GM12878 (cell line): Measurements from ENCODE around the gene RGL1. TPM values are rescaled to one million over a fixed set of nuclear protein-coding genes. Genes with fewer than 3 reads are reported as not detected.
A peak's percentile ranks its signal among the peaks of the same experiment; 100 is the strongest.

ENCODE experiments used
- BMI1 ChIP-seq: fragments of 450-650 bp; IDR thresholded peaks from 2 replicates; pipeline ENCODE4 v1.6.1; 2016; ENCODE audit warnings: mild to moderate bottlenecking, moderate library complexity, borderline replicate concordance
- BRCA1 ChIP-seq: IDR thresholded peaks from 2 replicates; pipeline ENCODE4 v1.6.1; 2011; ENCODE audit warnings: low read depth, low read length, improper control_type of control experiment
- CBX5 ChIP-seq: sonication (generic); IDR thresholded peaks from 2 replicates; pipeline ENCODE4 v1.6.1; 2016; ENCODE audit warnings: low read depth, moderate library complexity, mild to moderate bottlenecking, inconsistent platforms
- CEBPB ChIP-seq, 2 experiments: fragments of 150-350 bp in 1 of 2; IDR thresholded peaks; 2 replicates each; pipeline ENCODE4 v1.6.1; 2012 to 2014; ENCODE audit warnings: low read depth in 2 of 2, low read length in 2 of 2, borderline replicate concordance in 1 of 2, inconsistent platforms in 1 of 2
- CHD1 ChIP-seq: IDR thresholded peaks from 2 replicates; pipeline ENCODE4 v1.6.1; 2012; ENCODE audit warnings: low read depth, low read length, improper control_type of control experiment
- CREM ChIP-seq: IDR thresholded peaks from 2 replicates; pipeline ENCODE4 v1.6.1; 2014; ENCODE audit warnings: antibody characterized with exemption, low read depth
- DPF2 ChIP-seq: fragments of 450-650 bp; IDR thresholded peaks from 2 replicates; pipeline ENCODE4 v1.6.1; 2017; ENCODE audit warnings: mild to moderate bottlenecking
- ESRRA ChIP-seq: IDR thresholded peaks from 2 replicates; pipeline ENCODE4 v1.6.1; 2012; ENCODE audit warnings: mild to moderate bottlenecking, low read length, improper control_type of control experiment
- HCFC1 ChIP-seq: fragments of 150-350 bp; IDR thresholded peaks from 2 replicates; pipeline ENCODE4 v1.6.1; 2014; ENCODE audit warnings: low read length
- IKZF1 ChIP-seq: fragments of 450-650 bp; conservative IDR thresholded peaks from 2 replicates; pipeline ENCODE4 v1.6.1; 2017; ENCODE audit warnings: antibody characterized with exemption, mild to moderate bottlenecking
- IRF3 ChIP-seq: fragments of 450-650 bp; IDR thresholded peaks from 2 replicates; pipeline ENCODE4 v1.6.1; 2014; ENCODE audit warnings: mild to moderate bottlenecking
- JUND ChIP-seq: IDR thresholded peaks from 2 replicates; pipeline ENCODE4 v1.6.1; 2012; ENCODE audit warnings: low read depth, mild to moderate bottlenecking, low read length, improper control_type of control experiment, moderate library complexity
- MEF2A ChIP-seq: IDR thresholded peaks from 2 replicates; pipeline ENCODE4 v1.6.1; 2011; ENCODE audit warnings: low read depth, mild to moderate bottlenecking, low read length, moderate library complexity; ENCODE audit not compliant: insufficient read depth
- MTA3 ChIP-seq: IDR thresholded peaks from 2 replicates; pipeline ENCODE4 v1.6.1; 2012; ENCODE audit warnings: low read length, inconsistent platforms, borderline replicate concordance
- NR2C1 ChIP-seq: fragments of 450-650 bp; IDR thresholded peaks from 2 replicates; pipeline ENCODE4 v1.6.1; 2017; ENCODE audit warnings: antibody characterized with exemption, mild to moderate bottlenecking, moderate library complexity
- NRF1 ChIP-seq: conservative IDR thresholded peaks from 2 replicates; pipeline ENCODE4 v1.6.1; 2011; ENCODE audit warnings: mild to moderate bottlenecking, low read depth, low read length, improper control_type of control experiment
- PAX5 ChIP-seq: IDR thresholded peaks from 2 replicates; pipeline ENCODE4 v1.6.1; 2011; ENCODE audit warnings: low read depth, low read length, borderline replicate concordance
- POLR2A ChIP-seq: IDR thresholded peaks from 2 replicates; pipeline ENCODE4 v1.6.1; 2011; ENCODE audit warnings: low read depth, mild to moderate bottlenecking, low read length
- RELA ChIP-seq: fragments of 450-650 bp; IDR thresholded peaks from 2 replicates; pipeline ENCODE4 v1.8.0; 2014; ENCODE audit warnings: borderline replicate concordance; ENCODE audit not compliant: partially characterized antibody
- RFX5 ChIP-seq: IDR thresholded peaks from 2 replicates; pipeline ENCODE4 v1.6.1; 2011; ENCODE audit warnings: low read depth, low read length, improper control_type of control experiment
- RUNX3 ChIP-seq: IDR thresholded peaks from 2 replicates; pipeline ENCODE4 v1.6.1; 2012; ENCODE audit warnings: low read length, inconsistent platforms
- SIX5 ChIP-seq: IDR thresholded peaks from 2 replicates; pipeline ENCODE4 v1.6.1; 2011; ENCODE audit warnings: mild to moderate bottlenecking, low read depth, low read length, moderate library complexity; ENCODE audit not compliant: severe bottlenecking
- SMAD5 ChIP-seq: IDR thresholded peaks from 2 replicates; pipeline ENCODE4 v1.6.1; 2016; ENCODE audit warnings: antibody characterized with exemption, low read depth
- SRF ChIP-seq, 2 experiments: IDR thresholded peaks; 2 replicates each; pipeline ENCODE4 v1.6.1; 2011; ENCODE audit warnings: low read depth in 2 of 2, low read length in 2 of 2, mild to moderate bottlenecking in 1 of 2, moderate library complexity in 1 of 2
- TARDBP ChIP-seq: IDR thresholded peaks from 2 replicates; pipeline ENCODE4 v1.6.1; 2016; ENCODE audit warnings: borderline replicate concordance
- USF1 ChIP-seq: IDR thresholded peaks from 2 replicates; pipeline ENCODE4 v1.6.1; 2011; ENCODE audit warnings: borderline replicate concordance, low read depth, mild to moderate bottlenecking, moderate library complexity, mixed read lengths, low read length; ENCODE audit not compliant: insufficient read depth; ENCODE audit errors: extremely low read length
- polyA plus RNA-seq, 11 experiments: library from polyadenylated mRNA; depleted of rRNA in 4 of 11; unstranded in 6 of 11; stranded (reverse) in 5 of 11; fragments of >200 nt; fragmentation: Nextera tagmentation in 4 of 11; fragmentation: Illumina TruSeq in 1 of 11; extraction: Ambion mirVana in 4 of 11; extraction: Trizol in 1 of 11; gene quantifications; 1 replicate in 1 of 11; 2 replicates in 10 of 11; pipeline versions ENCODE4 v1.2.1 to v1.2.3, GENCODE V29; 2011 to 2016; ENCODE audit warnings: inconsistent platforms in 2 of 11, missing spikeins in 2 of 11, low read depth in 1 of 11
- total RNA-seq, 4 experiments: library from RNA; depleted of rRNA in 3 of 4; stranded (reverse); fragments of >200 nt in 3 of 4; fragmentation: Illumina TruSeq in 1 of 4; extraction: Trizol in 1 of 4; gene quantifications; 2 replicates each; pipeline versions ENCODE4 v1.2.1 to v1.2.3, GENCODE V29; 2013 to 2021
- TF ChIP-seq, protein P1 (sequence below): IDR thresholded peaks from 2 replicates; pipeline ENCODE4 v1.6.1; 2012; ENCODE audit warnings: low read length, inconsistent platforms
- TF ChIP-seq, protein P2 (sequence below): fragments of 450-650 bp; IDR thresholded peaks from 2 replicates; pipeline ENCODE4 v1.6.1; 2017; ENCODE audit warnings: mild to moderate bottlenecking
- TF ChIP-seq, protein P3 (sequence below): fragments of 450-650 bp; IDR thresholded peaks from 2 replicates; pipeline ENCODE4 v1.6.1; 2016; ENCODE audit warnings: mild to moderate bottlenecking

RGL1 gene
- total and polyA plus RNA-seq, 10 of the 15 experiments (the other 5 are each of a cell fraction or from before 2014, with no cell fraction given) = 8.1 to 25.0 (median 19.0) TPM

DNA sequence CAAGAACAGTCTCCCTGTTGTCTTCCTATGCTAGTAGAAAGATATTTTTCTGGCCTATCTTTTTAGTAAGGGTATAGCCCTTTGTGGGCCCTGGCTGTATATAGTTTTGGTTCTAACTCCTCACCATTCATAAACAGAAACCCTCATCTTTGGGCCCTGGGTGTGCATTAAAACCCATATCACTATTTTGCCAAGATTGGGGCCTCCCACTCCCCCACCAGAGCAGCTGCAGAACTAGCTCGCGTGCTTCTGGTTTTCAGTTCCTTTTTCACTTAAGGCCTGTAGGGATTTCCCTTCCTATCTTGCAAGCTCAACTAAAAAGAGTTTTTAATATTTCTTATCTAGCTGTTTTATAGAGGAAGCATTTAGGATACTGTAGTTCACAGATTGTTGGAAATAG lies 106.4 kb downstream of the RGL1 start (continued):
- TF ChIP-seq RELA = peak; percentile 74
- no peak for TF ChIP-seq ESRRA
- peak in 1 of 2 experiments; percentile 58; a peak in 1 of 4 replicates for TF ChIP-seq SRF (IDR thresholded peaks at IDR 0.05; ENCODE audit: low read depth in 2 of 2, low read length in 2 of 2)
- no peak for TF ChIP-seq BRCA1
- peak; percentile 84 for TF ChIP-seq BMI1
- TF ChIP-seq SIX5 = no peak
- TF ChIP-seq, protein P1, sequence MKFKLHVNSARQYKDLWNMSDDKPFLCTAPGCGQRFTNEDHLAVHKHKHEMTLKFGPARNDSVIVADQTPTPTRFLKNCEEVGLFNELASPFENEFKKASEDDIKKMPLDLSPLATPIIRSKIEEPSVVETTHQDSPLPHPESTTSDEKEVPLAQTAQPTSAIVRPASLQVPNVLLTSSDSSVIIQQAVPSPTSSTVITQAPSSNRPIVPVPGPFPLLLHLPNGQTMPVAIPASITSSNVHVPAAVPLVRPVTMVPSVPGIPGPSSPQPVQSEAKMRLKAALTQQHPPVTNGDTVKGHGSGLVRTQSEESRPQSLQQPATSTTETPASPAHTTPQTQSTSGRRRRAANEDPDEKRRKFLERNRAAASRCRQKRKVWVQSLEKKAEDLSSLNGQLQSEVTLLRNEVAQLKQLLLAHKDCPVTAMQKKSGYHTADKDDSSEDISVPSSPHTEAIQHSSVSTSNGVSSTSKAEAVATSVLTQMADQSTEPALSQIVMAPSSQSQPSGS = peak; percentile 85
- no peak for TF ChIP-seq JUND
- TF ChIP-seq PAX5 = peak; percentile 95
- TF ChIP-seq IKZF1 = peak; percentile 87
- TF ChIP-seq DPF2 = peak; percentile 99
- TF ChIP-seq NRF1 = no peak
- peak; percentile 95 for TF ChIP-seq CREM
- TF ChIP-seq, protein P2, sequence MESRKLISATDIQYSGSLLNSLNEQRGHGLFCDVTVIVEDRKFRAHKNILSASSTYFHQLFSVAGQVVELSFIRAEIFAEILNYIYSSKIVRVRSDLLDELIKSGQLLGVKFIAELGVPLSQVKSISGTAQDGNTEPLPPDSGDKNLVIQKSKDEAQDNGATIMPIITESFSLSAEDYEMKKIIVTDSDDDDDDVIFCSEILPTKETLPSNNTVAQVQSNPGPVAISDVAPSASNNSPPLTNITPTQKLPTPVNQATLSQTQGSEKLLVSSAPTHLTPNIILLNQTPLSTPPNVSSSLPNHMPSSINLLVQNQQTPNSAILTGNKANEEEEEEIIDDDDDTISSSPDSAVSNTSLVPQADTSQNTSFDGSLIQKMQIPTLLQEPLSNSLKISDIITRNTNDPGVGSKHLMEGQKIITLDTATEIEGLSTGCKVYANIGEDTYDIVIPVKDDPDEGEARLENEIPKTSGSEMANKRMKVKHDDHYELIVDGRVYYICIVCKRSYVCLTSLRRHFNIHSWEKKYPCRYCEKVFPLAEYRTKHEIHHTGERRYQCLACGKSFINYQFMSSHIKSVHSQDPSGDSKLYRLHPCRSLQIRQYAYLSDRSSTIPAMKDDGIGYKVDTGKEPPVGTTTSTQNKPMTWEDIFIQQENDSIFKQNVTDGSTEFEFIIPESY = no peak
- no peak for TF ChIP-seq SMAD5
- no peak for TF ChIP-seq POLR2A
- TF ChIP-seq, protein P3, sequence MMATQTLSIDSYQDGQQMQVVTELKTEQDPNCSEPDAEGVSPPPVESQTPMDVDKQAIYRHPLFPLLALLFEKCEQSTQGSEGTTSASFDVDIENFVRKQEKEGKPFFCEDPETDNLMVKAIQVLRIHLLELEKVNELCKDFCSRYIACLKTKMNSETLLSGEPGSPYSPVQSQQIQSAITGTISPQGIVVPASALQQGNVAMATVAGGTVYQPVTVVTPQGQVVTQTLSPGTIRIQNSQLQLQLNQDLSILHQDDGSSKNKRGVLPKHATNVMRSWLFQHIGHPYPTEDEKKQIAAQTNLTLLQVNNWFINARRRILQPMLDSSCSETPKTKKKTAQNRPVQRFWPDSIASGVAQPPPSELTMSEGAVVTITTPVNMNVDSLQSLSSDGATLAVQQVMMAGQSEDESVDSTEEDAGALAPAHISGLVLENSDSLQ = no peak
- no peak for TF ChIP-seq CBX5
- no peak for TF ChIP-seq RFX5
- TF ChIP-seq RUNX3 = peak; percentile 89
- TF ChIP-seq HCFC1 = no peak
- TF ChIP-seq IRF3 = no peak
- TF ChIP-seq TARDBP = no peak
- TF ChIP-seq CHD1 = no peak
- TF ChIP-seq MEF2A = peak; percentile 94
- peak; percentile 97 for TF ChIP-seq MTA3
- TF ChIP-seq USF1 = no peak
- peak in 1 of 2 experiments; percentile 82; a peak in 2 of 4 replicates for TF ChIP-seq CEBPB (IDR thresholded peaks at IDR 0.05; ENCODE audit: borderline replicate concordance in 1 of 2, low read depth in 2 of 2, low read length in 2 of 2)
- TF ChIP-seq NR2C1 = no peak
